T-helper 17 cell (primary cell): Measurements from ENCODE around the gene FILIP1L. TPM values are rescaled to one million over a fixed set of nuclear protein-coding genes. Genes with fewer than 3 reads are reported as not detected.
A peak's percentile ranks its signal among the peaks of the same experiment; 100 is the strongest.
"Not testable (repeated sequence)": the region's sequence is repeated elsewhere in the genome, so short reads cannot be mapped to it uniquely, and the experiment has no call there.

Experiments
- ATAC-seq: fragments of 150-1000 bp; cut with Tn5 transposase; 2 replicates; pipeline ENCODE4 v1.10.0; 2021; ENCODE audit warnings: mild to moderate bottlenecking, moderate library complexity
- DNase-seq, 3 donors: peaks; one replicate each; pipeline versions ENCODE4 v3.0.0 to v3.0.0-alpha.2; 2020 to 2021
- H3K9me3 ChIP-seq: one replicate; pipeline ENCODE4 v1.7.0; 2013; ENCODE audit warnings: low read length, mild to moderate bottlenecking; ENCODE audit not compliant: control insufficient read depth, poor library complexity, severe bottlenecking
- H3K27ac Mint-ChIP-seq: one replicate; pipeline ENCODE4 v1.8.0; 2022; ENCODE audit warnings: mild to moderate bottlenecking, moderate library complexity, mixed read lengths
- H3K27me3 Mint-ChIP-seq: one replicate; pipeline ENCODE4 v1.8.0; 2022; ENCODE audit warnings: mixed read lengths
- H3K36me3 Mint-ChIP-seq: one replicate; pipeline ENCODE4 v1.8.0; 2022; ENCODE audit warnings: low read depth, mixed read lengths
- H3K4me1 Mint-ChIP-seq: one replicate; pipeline ENCODE4 v1.8.0; 2022; ENCODE audit warnings: mild to moderate bottlenecking, mixed read lengths
- H3K4me3 Mint-ChIP-seq: one replicate; pipeline ENCODE4 v1.8.0; 2022; ENCODE audit warnings: mild to moderate bottlenecking, moderate library complexity, mixed read lengths
- total RNA-seq, 4 donors: library from RNA in 2 of 4; stranded (reverse) in 2 of 4; gene quantifications; one replicate each; pipeline ENCODE4 v1.2.3 and lab custom pipeline; 2022 to 2026

FILIP1L gene
- total RNA-seq, 2 donors from 2014 or later = 0.82 TPM; not detected in 1

DNA sequence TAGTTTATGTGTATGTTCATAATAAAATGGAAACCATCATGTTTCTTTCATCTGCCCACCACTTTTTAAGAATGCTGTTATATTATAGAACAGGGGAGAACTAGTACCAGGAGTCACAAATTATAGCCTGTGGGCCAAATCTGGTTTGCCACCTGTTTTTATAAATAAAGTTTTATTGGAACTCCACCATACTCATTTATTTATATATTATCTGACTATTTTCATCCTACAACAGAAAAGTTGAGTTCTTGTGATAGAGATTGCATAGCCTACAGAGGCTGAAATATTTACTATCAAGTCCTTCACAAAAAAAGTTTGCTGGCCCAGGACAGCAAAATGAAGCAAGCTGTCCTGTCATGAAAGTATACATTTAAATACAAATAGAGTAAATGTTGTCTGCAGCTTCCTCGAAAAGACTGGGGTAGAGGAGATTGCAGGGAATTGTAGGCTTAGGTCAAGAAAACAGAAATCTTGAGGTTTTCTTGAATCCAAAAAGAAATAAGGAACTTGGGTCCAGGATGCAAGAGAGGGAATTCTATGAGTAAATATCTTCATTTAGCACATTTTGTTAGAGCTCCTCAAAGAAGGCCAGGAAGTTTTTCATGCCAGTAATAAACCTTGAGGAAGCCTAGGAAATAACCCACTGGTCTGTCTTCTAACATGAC is 41.1 kb downstream of the FILIP1L start:
- DNase-seq (no peak), ATAC-seq (no peak)
- H3K27ac Mint-ChIP-seq = no peak overlapping the region
- peaks cover 30% of the 10 kb centered on the region for H3K4me1 Mint-ChIP-seq
- H3K4me3 Mint-ChIP-seq = peak overlapping the region; percentile 74
- no peaks in the 10 kb centered on the region for H3K9me3 ChIP-seq
- H3K27me3 Mint-ChIP-seq = no peaks in the 10 kb centered on the region
- no peaks in the 10 kb centered on the region for H3K36me3 Mint-ChIP-seq

GRCh38 chr3:100072326-100073048 is 41.8 kb downstream of the FILIP1L start:
- ATAC-seq (peak; percentile 41), DNase-seq (no peak)
- no peaks in the 10 kb centered on the region for H3K36me3 Mint-ChIP-seq
- H3K4me3 Mint-ChIP-seq = no peak overlapping the region
- H3K27me3 Mint-ChIP-seq = no peaks in the 10 kb centered on the region
- H3K27ac Mint-ChIP-seq = peak overlapping the region; percentile 27
- H3K9me3 ChIP-seq = no peaks in the 10 kb centered on the region
- peaks cover 30% of the 10 kb centered on the region for H3K4me1 Mint-ChIP-seq

GRCh38 chr3:100069472-100069871 is 44.8 kb downstream of the FILIP1L start:
- Mint-ChIP-seq H3K4me1 (peaks cover 27% of the 10 kb centered on the region), H3K36me3 (no peaks in the 10 kb centered on the region), H3K27ac (no peak overlapping the region), H3K27me3 (no peaks in the 10 kb centered on the region), H3K4me3 (no peak overlapping the region)
- no peaks in the 10 kb centered on the region for H3K9me3 ChIP-seq
- no peak for DNase-seq
- no peak for ATAC-seq

DNA sequence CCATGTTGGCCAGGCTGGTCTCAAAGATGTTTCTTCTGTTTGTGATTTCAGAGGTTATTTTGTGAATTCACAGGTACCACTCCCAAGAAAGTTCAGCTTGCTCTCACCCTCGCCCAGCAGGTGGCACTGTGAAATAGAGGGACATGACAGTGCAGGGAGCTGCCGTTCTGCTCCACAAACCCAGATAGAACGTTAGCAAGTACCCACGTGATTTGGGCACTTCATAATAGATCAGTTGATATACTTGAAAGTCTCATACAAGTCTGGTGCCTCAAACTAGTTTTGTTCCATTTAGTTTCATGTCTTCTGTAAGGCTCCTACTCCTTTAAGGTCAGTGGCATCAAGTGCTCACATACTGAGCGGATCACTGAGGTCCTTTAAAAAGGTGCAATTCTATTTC is 45.5 kb downstream of the FILIP1L start:
- no peaks in the 10 kb centered on the region for H3K9me3 ChIP-seq
- H3K27ac Mint-ChIP-seq = no peak overlapping the region
- ATAC-seq (peak; percentile 97), DNase-seq (peak; percentile 41 to 66 (median 46))
- H3K36me3 Mint-ChIP-seq = no peaks in the 10 kb centered on the region
- no peak overlapping the region for H3K4me3 Mint-ChIP-seq
- H3K4me1 Mint-ChIP-seq = peaks cover 22% of the 10 kb centered on the region
- no peaks in the 10 kb centered on the region for H3K27me3 Mint-ChIP-seq

GRCh38 chr3:100067589-100067988 is 46.7 kb downstream of the FILIP1L start:
- DNase-seq (no peak), ATAC-seq (no peak)
- Mint-ChIP-seq H3K36me3 (no peaks in the 10 kb centered on the region), H3K27ac (no peak overlapping the region), H3K4me3 (no peak overlapping the region), H3K27me3 (no peaks in the 10 kb centered on the region), H3K4me1 (peaks cover 16% of the 10 kb centered on the region)
- no peaks in the 10 kb centered on the region for H3K9me3 ChIP-seq

- Mint-ChIP-seq H3K36me3 (no peaks in the 10 kb centered on the region), H3K4me3 (no peak overlapping the region), H3K27me3 (no peaks in the 10 kb centered on the region)
Measured at GRCh38 chr3:100063929-100064461, 50.3 kb downstream of the FILIP1L start.

DNA sequence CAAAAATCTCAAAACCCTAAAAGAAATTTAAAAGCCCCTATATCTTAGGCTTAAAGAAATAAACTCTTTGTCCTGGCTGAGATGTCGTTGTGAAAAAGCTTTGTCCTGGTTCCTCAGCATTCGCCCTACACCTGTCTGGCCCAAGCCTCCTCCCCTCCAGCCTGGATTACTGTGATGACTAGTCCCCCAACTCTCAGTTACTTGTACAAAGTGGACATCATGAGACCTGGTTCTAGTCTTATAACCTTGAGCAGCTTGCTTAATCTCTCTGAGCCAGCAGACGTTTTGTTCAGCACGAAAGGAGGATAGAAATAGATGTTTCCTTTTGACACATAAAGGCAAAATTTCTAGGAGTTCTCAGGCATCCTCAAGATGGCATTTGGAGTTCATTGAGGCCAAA is 51.6 kb downstream of the FILIP1L start:
- H3K27ac Mint-ChIP-seq = no peak overlapping the region
- no peaks in the 10 kb centered on the region for H3K9me3 ChIP-seq
- no peak for DNase-seq
- ATAC-seq = no peak
- no peaks in the 10 kb centered on the region for H3K27me3 Mint-ChIP-seq
- no peaks in the 10 kb centered on the region for H3K36me3 Mint-ChIP-seq
- peaks cover 10% of the 10 kb centered on the region for H3K4me1 Mint-ChIP-seq
- H3K4me3 Mint-ChIP-seq = no peak overlapping the region

More at GRCh38 chr3:100063929-100064461, 50.3 kb downstream of the FILIP1L start:
- no peaks in the 10 kb centered on the region for H3K9me3 ChIP-seq
- peaks cover 12% of the 10 kb centered on the region for H3K4me1 Mint-ChIP-seq
- DNase-seq (no peak), ATAC-seq (no peak)
- H3K27ac Mint-ChIP-seq = no peak overlapping the region

DNA sequence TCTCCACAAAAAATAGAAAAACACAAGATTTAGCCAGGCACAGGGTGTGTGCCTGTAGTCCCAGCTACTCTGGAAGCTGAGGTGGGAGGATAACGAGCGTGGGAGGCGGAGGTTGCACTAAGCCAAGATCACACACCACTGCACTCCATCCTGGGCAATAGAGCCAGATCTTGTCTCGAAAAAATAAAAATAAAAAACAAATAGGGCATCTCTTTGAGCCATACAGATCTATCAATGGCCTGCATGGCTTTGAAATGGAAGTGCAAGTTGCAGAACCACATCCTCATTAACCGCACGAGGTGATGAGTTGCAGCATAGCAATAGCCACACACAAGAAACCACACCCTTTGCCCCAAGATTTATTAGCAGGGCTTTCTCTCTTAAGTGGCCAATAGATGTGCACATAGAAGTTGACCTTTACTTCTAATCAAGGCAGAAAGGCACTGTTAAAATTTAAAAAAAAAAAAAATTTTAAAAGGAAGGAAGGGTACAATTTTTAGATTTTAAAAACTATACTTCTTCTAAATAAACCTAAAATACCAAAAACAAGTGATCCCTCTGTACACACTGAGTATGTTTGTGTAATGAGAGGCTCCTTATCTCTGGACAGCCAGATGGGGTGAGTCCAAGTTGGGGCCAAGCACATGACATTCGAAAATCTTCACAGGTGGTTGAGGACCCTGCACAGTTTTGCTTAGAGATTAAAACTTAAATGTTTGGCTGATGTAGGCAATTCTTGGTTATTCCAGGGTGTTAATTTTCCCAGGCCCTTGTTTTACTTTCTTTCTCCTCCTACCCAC is 53.4 kb downstream of the FILIP1L start:
- H3K4me3 Mint-ChIP-seq = no peak overlapping the region
- H3K27me3 Mint-ChIP-seq = no peaks in the 10 kb centered on the region
- ATAC-seq = peak; percentile 39
- no peaks in the 10 kb centered on the region for H3K9me3 ChIP-seq
- peak overlapping the region; percentile 70 for H3K27ac Mint-ChIP-seq
- peaks cover 10% of the 10 kb centered on the region for H3K4me1 Mint-ChIP-seq
- H3K36me3 Mint-ChIP-seq = no peaks in the 10 kb centered on the region
- DNase-seq = no peak

DNA sequence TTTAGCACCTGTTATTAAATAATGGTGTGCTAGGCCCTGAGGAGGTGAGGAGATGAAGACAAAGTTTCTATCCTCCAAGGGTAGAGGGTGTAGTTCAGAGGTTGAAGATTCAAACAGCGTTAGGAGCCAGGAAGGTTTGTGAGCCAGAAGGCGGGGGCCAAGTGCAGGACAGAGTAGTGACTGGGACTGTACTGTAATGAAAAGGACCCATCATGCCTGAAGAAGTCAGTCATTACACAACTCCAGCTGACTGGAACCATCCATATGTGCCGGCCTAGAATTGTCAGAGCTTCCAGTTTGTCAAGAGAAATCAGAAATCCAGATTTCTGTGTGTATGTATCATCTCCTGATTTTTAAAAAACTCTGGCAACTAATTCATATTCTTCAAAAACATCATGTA is 54.8 kb downstream of the FILIP1L start:
- no peak for ATAC-seq
- H3K4me1 Mint-ChIP-seq = peaks cover 8% of the 10 kb centered on the region

GRCh38 chr3:100057716-100058575 is 56.4 kb downstream of the FILIP1L start:
- no peak overlapping the region for H3K27ac Mint-ChIP-seq
- H3K27me3 Mint-ChIP-seq = no peaks in the 10 kb centered on the region
- no peak overlapping the region for H3K4me3 Mint-ChIP-seq
- no peak for DNase-seq
- H3K9me3 ChIP-seq = no peaks in the 10 kb centered on the region
- H3K4me1 Mint-ChIP-seq = peaks cover 8% of the 10 kb centered on the region
- ATAC-seq = no peak
- no peaks in the 10 kb centered on the region for H3K36me3 Mint-ChIP-seq

More for the DNA sequence above, 54.8 kb downstream of the FILIP1L start:
- no peaks in the 10 kb centered on the region for H3K27me3 Mint-ChIP-seq
- H3K9me3 ChIP-seq = no peaks in the 10 kb centered on the region
- DNase-seq = no peak
- no peak overlapping the region for H3K27ac Mint-ChIP-seq
- no peak overlapping the region for H3K4me3 Mint-ChIP-seq
- H3K36me3 Mint-ChIP-seq = no peaks in the 10 kb centered on the region

- Mint-ChIP-seq H3K4me3 (no peak overlapping the region), H3K27me3 (no peaks in the 10 kb centered on the region), H3K27ac (no peak overlapping the region), H3K36me3 (no peaks in the 10 kb centered on the region), H3K4me1 (no peaks in the 10 kb centered on the region)
- no peaks in the 10 kb centered on the region for H3K9me3 ChIP-seq
- DNase-seq (no peak), ATAC-seq (no peak)
Measured at GRCh38 chr3:100053951-100054620, 60.2 kb downstream of the FILIP1L start.

GRCh38 chr3:100051513-100051912 is 62.8 kb downstream of the FILIP1L start:
- H3K27me3 Mint-ChIP-seq, H3K4me3 Mint-ChIP-seq, H3K27ac Mint-ChIP-seq, H3K4me1 Mint-ChIP-seq, ATAC-seq, DNase-seq, H3K9me3 ChIP-seq, H3K36me3 Mint-ChIP-seq: not testable (repeated sequence)
